ENCODE results near the gene GLB1L3. TPM values are rescaled to one million over a fixed set of nuclear protein-coding genes. Genes with fewer than 3 reads are reported as not detected.

GLB1L3 gene
- 1 to 10 TPM in 1 of 2 donors, not detected in 1; 1.3 TPM for total RNA-seq

GRCh38 chr11:134275534-134276395, at the start of gene GLB1L3:
TSS of gene GLB1L3 (plus strand) at chr11:134276379. CDS start at chr11:134276741, 362 bp downstream.
- ATAC-seq (peak; percentile 43), DNase-seq (peak; percentile 19 to 34 (median 26))
- 3 to 6% methylated on average over 27 to 68 of the region's 68 CpGs for WGBS, 2 donors
- Histone ChIP-seq H3K27me3 (peaks cover 0 to 30% of the 10 kb centered on the region in 2 donors), H3K9me3 (no peaks in the 10 kb centered on the region), H3K4me1 (peaks cover 17% of the 10 kb centered on the region), H3K36me3 (replicated peaks in 1 of 2; ENCODE audit: insufficient read depth in 1 of 2, low read depth in 2 of 2) (no peaks in the 10 kb centered on the region), H3K4me3 (no peak within 1 kb of the TSS), H3K27ac (no peak within 1 kb of the TSS)
- no peak for TF ChIP-seq POLR2A (IDR thresholded peaks at IDR 0.05)
- TF ChIP-seq, protein P1, sequence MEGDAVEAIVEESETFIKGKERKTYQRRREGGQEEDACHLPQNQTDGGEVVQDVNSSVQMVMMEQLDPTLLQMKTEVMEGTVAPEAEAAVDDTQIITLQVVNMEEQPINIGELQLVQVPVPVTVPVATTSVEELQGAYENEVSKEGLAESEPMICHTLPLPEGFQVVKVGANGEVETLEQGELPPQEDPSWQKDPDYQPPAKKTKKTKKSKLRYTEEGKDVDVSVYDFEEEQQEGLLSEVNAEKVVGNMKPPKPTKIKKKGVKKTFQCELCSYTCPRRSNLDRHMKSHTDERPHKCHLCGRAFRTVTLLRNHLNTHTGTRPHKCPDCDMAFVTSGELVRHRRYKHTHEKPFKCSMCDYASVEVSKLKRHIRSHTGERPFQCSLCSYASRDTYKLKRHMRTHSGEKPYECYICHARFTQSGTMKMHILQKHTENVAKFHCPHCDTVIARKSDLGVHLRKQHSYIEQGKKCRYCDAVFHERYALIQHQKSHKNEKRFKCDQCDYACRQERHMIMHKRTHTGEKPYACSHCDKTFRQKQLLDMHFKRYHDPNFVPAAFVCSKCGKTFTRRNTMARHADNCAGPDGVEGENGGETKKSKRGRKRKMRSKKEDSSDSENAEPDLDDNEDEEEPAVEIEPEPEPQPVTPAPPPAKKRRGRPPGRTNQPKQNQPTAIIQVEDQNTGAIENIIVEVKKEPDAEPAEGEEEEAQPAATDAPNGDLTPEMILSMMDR (IDR thresholded peaks at IDR 0.05) = peak in 2 of 7 experiments; percentile 16 to 24
- intact Hi-C loops (cut with DNase I) = no loop called here

- no peak overlapping the region for H3K4me3 ChIP-seq
- no peak for ATAC-seq
- no peak for DNase-seq
- no peaks in the 10 kb centered on the region for H3K27me3 ChIP-seq
- no peak overlapping the region for H3K27ac ChIP-seq
- H3K9me3 ChIP-seq = no peaks in the 10 kb centered on the region
- 86 to 88% methylated on average over 5 of the region's 5 CpGs for WGBS, 2 donors
- peaks cover 29% of the 10 kb centered on the region for H3K4me1 ChIP-seq
- no peak for TF ChIP-seq POLR2A (IDR thresholded peaks at IDR 0.05)
- TF ChIP-seq, protein P1 (IDR thresholded peaks at IDR 0.05) = no peak
- no peaks in the 10 kb centered on the region for H3K36me3 ChIP-seq (replicated peaks in 1 of 2; ENCODE audit: insufficient read depth in 1 of 2, low read depth in 2 of 2)
- intact Hi-C loops (cut with DNase I) = no loop called here
Observed at GRCh38 chr11:134226806-134227325, 49.3 kb upstream of the GLB1L3 start.

- 86 to 87% methylated on average over 6 of the region's 6 CpGs for WGBS, 2 donors
- intact Hi-C loops (cut with DNase I) = no loop called here
- Histone ChIP-seq H3K27ac (no peak overlapping the region), H3K27me3 (no peaks in the 10 kb centered on the region), H3K4me3 (no peak overlapping the region), H3K9me3 (no peaks in the 10 kb centered on the region), H3K4me1 (peaks cover 19% of the 10 kb centered on the region), H3K36me3 (replicated peaks in 1 of 2; ENCODE audit: insufficient read depth in 1 of 2, low read depth in 2 of 2) (no peaks in the 10 kb centered on the region)
- DNase-seq (no peak), ATAC-seq (no peak)
- TF ChIP-seq, protein P1 (IDR thresholded peaks at IDR 0.05) = no peak
- no peak for TF ChIP-seq POLR2A (IDR thresholded peaks at IDR 0.05)
Observed at GRCh38 chr11:134228625-134229024, 47.6 kb upstream of the GLB1L3 start.

DNA sequence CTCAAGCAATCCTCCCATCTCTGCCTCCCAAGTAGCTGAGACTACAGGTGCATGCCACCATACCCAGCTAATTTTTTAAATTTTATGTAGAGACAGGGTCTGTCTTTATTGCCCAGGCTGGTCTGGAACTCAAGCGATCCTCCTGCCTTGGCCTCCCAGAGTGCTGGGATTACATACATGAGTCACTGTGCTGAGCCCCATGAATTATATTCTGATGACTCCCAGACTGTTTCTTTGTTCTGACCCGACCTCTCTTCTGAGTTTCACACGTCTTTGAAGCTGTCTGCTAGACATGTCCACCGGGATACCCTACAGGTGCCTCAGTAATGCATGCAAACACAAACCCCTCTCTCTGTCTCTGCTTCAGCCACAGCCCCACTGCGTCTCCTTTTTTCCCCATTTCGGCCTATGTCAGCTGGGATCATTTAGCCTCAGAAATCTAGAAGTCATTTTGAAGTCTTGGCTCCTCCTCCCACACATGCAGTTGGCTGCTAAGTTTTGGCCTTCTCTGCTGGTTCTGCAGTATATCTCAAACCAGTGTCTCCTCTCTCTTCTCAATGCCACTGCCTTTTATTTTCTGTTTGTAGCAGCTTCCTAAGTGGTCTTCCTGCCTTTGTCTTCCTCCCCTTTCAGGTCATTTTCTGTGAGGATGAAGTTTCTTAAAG, 46.9 kb upstream of the GLB1L3 start:
- no peaks in the 10 kb centered on the region for H3K27me3 ChIP-seq
- no peak overlapping the region for H3K27ac ChIP-seq
- intact Hi-C loops (cut with DNase I) = no loop called here
- 79 to 83% methylated on average over 6 of the region's 6 CpGs for WGBS, 2 donors
- no peaks in the 10 kb centered on the region for H3K36me3 ChIP-seq (replicated peaks in 1 of 2; ENCODE audit: insufficient read depth in 1 of 2, low read depth in 2 of 2)
- ATAC-seq (no peak), DNase-seq (no peak)
- H3K9me3 ChIP-seq = no peaks in the 10 kb centered on the region
- no peak overlapping the region for H3K4me3 ChIP-seq
- H3K4me1 ChIP-seq = peaks cover 19% of the 10 kb centered on the region
- no peak for TF ChIP-seq POLR2A (IDR thresholded peaks at IDR 0.05)
- TF ChIP-seq, protein P1 (IDR thresholded peaks at IDR 0.05) = no peak
